Fibroblast of the aortic adventitia (primary cell): Measurements from ENCODE around the gene STXBP5L. TPM values are rescaled to one million over a fixed set of nuclear protein-coding genes. Genes with fewer than 3 reads are reported as not detected.

ENCODE experiments used
- DNase-seq: peaks from one replicate; pipeline ENCODE4 v3.0.0-alpha.2; 2010; ENCODE audit warnings: low read depth
- H3K4me3 ChIP-seq: 2 replicates; pipeline ENCODE4 v1.5.1; 2011; ENCODE audit warnings: low read depth, mild to moderate bottlenecking, control low read depth, low read length, moderate library complexity
- total RNA-seq: library from RNA; depleted of rRNA; stranded (reverse); fragments of >200 nt; gene quantifications from 2 replicates; pipeline ENCODE4 v1.2.3, GENCODE V29; 2012; ENCODE audit warnings: low replicate concordance
- TF ChIP-seq, protein P1 (sequence below): IDR thresholded peaks from 2 replicates; pipeline ENCODE4 v1.5.1; 2011; ENCODE audit warnings: mild to moderate bottlenecking, low read length, control low read depth, inconsistent platforms; ENCODE audit not compliant: insufficient read depth

STXBP5L gene
- total RNA-seq, 1 donor, result not detected

DNA sequence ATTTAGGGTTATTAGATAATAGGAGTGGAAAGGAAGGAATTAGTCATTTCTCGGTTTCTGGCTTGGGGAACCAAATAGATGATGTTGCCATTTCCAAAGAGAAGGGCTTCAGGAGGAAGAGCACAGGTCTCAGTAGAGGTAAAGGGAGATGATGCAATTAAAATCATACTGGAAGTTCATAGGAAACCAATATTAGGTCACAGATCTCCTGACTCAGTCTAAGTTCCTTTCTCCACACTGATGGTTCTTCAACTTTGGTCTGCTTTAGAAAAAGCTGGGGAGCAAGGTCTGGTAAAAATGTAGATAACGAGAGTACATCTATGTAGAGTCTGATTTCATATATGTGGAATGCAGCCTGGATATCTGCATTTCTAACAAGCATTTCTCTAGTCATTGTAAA is 506.9 kb downstream of the STXBP5L start:
- no peak overlapping the region for H3K4me3 ChIP-seq
- TF ChIP-seq, protein P1, sequence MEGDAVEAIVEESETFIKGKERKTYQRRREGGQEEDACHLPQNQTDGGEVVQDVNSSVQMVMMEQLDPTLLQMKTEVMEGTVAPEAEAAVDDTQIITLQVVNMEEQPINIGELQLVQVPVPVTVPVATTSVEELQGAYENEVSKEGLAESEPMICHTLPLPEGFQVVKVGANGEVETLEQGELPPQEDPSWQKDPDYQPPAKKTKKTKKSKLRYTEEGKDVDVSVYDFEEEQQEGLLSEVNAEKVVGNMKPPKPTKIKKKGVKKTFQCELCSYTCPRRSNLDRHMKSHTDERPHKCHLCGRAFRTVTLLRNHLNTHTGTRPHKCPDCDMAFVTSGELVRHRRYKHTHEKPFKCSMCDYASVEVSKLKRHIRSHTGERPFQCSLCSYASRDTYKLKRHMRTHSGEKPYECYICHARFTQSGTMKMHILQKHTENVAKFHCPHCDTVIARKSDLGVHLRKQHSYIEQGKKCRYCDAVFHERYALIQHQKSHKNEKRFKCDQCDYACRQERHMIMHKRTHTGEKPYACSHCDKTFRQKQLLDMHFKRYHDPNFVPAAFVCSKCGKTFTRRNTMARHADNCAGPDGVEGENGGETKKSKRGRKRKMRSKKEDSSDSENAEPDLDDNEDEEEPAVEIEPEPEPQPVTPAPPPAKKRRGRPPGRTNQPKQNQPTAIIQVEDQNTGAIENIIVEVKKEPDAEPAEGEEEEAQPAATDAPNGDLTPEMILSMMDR, result no peak
- DNase-seq, result peak; percentile 5

DNA sequence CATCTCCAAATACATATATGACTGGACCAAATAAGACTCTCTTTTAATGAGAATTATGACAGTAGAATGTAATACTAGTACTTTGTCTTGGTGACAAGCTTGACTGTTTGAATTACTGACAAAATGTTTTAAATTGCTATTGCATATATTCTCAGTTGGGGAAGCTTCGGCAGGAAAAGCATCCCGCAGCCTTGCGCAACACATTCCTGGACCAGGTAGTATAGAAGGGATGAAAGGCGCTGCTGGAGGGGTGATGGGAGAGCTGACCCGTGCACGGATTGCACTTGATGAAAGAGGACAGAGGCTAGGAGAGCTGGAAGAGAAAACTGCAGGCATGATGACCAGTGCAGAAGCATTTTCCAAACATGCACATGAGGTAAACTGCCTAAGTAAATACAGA is 510.2 kb downstream of the STXBP5L start:
- no peak for DNase-seq
- TF ChIP-seq, protein P1, result no peak
- no peak overlapping the region for H3K4me3 ChIP-seq

DNA sequence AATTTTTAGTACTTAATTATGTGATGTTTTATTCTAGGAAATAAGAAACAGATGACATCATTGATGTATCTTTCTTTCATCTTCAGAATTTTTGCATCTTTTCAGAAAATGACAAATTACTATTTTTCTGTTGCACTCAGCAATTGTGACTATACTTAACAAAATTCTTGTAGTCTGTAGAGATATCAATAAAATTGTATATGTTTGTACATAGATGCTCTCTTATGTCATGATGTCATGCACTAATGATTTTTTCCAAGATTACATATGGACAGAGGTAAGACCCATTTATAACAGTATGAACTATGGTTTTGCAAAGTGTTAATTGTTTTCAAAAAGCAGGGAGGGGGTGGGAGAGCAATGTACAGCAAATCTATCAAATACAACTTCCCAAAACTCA is 516.5 kb downstream of the STXBP5L start:
- TF ChIP-seq, protein P1, result no peak
- H3K4me3 ChIP-seq, result no peak overlapping the region
- DNase-seq, result no peak

DNA sequence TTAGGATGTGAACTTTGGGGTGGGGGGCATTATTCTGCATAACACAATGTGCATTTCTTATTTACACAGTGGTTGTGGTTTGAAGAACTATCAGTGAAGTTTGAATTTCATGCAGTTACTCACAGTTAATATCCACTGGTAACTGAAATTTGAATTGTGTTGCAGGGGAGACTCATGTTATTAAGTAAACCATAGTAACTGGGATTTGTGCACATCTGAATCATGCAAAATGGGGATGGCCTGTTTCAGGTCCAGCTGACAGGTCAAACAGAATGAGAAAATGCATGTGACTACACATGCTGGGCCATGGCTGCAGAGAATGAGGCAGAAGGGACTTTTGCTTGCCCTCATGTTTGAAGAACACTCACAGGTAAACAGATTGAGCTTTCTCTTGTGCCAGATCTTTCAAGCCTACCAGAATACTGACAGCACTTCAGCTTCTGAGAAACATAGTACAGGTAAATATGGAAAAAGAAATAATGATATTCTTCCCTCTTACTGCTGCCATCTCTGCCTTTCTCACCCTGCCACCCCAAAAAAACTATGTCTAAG is 522.7 kb downstream of the STXBP5L start:
- no peak overlapping the region for H3K4me3 ChIP-seq
- TF ChIP-seq, protein P1, result no peak
- no peak for DNase-seq

DNA sequence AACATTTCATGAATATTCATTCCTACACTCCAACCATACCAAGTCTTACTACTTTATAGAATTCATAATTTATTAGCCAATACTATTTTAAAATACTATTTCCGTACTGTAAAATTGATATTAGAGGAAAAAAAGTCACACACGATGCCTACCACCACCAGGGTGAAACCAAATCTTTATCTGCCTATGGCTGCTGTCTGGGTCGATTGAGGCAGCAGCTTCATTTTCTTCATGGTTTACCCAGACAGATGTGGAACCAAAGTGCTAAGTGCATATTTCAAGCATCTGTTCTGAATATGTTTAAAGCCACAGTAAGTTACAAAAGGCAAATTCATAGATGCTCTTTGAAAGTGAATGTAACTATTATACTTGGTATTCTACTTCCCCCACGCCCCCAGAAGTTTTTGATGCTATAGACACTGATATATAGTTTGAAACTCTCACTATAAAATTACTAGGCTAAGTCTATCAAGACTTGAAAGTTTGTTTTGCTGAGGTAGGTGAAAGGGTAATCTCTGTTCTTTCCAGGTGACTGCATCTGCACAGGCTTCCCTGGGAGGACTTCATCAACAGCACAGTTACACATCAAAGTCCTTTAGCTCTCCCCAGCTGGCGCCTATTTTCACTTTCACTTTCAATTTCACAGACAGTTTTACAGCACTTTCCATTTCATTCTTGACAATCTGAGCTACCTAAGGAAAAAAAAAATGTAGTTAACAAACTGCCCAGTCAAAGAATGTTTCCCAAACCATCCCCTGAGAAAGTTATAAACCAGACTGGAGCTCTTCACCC is 523.9 kb downstream of the STXBP5L start:
- peak overlapping the region; percentile 47 for H3K4me3 ChIP-seq
- peak; percentile 65 for DNase-seq
- TF ChIP-seq, protein P1, result no peak

DNA sequence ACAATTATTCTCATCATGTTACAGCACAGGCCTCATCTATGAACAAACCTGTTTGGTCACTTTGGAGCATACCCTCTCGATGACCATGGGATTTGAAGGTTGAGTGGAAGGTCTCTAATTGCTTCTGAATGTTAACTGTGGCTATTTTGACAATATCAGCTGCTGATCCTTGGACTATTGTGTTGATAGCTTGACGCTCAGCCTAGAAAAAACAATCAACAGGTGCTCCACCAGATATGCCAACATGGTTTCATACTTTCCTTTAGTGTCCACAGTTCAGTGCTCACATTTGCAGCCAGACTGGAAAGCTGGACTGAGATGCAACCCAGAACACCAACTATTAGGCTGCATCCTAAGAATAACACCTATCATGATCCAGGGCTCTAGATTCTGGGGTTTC is 528.1 kb downstream of the STXBP5L start:
- H3K4me3 ChIP-seq, result no peak overlapping the region
- TF ChIP-seq, protein P1, result no peak
- no peak for DNase-seq
